WTC11 (cell line): Measurements from ENCODE around the gene DLGAP3. TPM values are rescaled to one million over a fixed set of nuclear protein-coding genes. Genes with fewer than 3 reads are reported as not detected.

Experiments used
- ATAC-seq: fragments of 200-7000 bp; cut with Tn5 transposase; 2 replicates; pipeline ENCODE4 v1.10.0; 2021; ENCODE audit warnings: mild to moderate bottlenecking, moderate library complexity
- CTCF ChIA-PET: fragments of 300-600 bp; sonication (Branson Sonifier 250); formaldehyde crosslinking; loops from one replicate; lab custom pipeline; 2021; ENCODE audit warnings: antibody characterized with exemption; lab: Charles Lee
- POLR2A ChIA-PET: fragments of 350-600 bp; sonication (Branson Sonifier 250); formaldehyde crosslinking; loops from one replicate; lab custom pipeline; 2021; ENCODE audit warnings: antibody characterized with exemption; lab: Charles Lee
- DNase-seq: peaks from one replicate; pipeline ENCODE4 v3.0.0; 2021; ENCODE audit warnings: low spot score
- H3K27ac Mint-ChIP-seq: 2 replicates; pipeline ENCODE4 v1.8.0; 2021; ENCODE audit warnings: mixed read lengths
- H3K27me3 Mint-ChIP-seq: 2 replicates; pipeline ENCODE4 v1.8.0; 2021; ENCODE audit warnings: low read depth, mild to moderate bottlenecking, moderate library complexity, mixed read lengths
- H3K36me3 Mint-ChIP-seq: 2 replicates; pipeline ENCODE4 v1.8.0; 2021; ENCODE audit warnings: mixed read lengths
- H3K4me1 Mint-ChIP-seq: 2 replicates; pipeline ENCODE4 v1.8.0; 2022; ENCODE audit warnings: mixed read lengths
- H3K4me3 Mint-ChIP-seq: 2 replicates; pipeline ENCODE4 v1.8.0; 2021; ENCODE audit warnings: mild to moderate bottlenecking, moderate library complexity, mixed read lengths
- H3K9me3 Mint-ChIP-seq: 2 replicates; pipeline ENCODE4 v1.8.0; 2021; ENCODE audit warnings: mixed read lengths
- ATF2 ChIP-seq: sonication (generic); formaldehyde crosslinking; IDR thresholded peaks from 2 replicates; pipeline ENCODE4 v1.8.1; 2022; ENCODE audit warnings: low read depth, missing genetic modification reagents, borderline replicate concordance
- GRHL2 ChIP-seq: fragments of 250-450 bp; sonication (Bioruptor Pico); IDR thresholded peaks from 2 replicates; pipeline ENCODE4 v1.8.0; 2022; ENCODE audit warnings: mild to moderate bottlenecking, moderate library complexity; ENCODE audit not compliant: insufficient replicate concordance, severe bottlenecking
- IRF2 ChIP-seq: sonication (generic); formaldehyde crosslinking; IDR thresholded peaks from 2 replicates; pipeline ENCODE4 v1.8.0; 2022; ENCODE audit warnings: low read depth, missing genetic modification reagents, borderline replicate concordance
- JUN ChIP-seq: sonication (generic); formaldehyde crosslinking; IDR thresholded peaks from 2 replicates; pipeline ENCODE4 v1.8.0; 2023; ENCODE audit warnings: mild to moderate bottlenecking, missing genetic modification reagents
- MYBL2 ChIP-seq: sonication (generic); formaldehyde crosslinking; IDR thresholded peaks from 2 replicates; pipeline ENCODE4 v1.8.1; 2023; ENCODE audit warnings: mild to moderate bottlenecking, moderate library complexity, missing genetic modification reagents
- RELA ChIP-seq: sonication (generic); formaldehyde crosslinking; IDR thresholded peaks from 2 replicates; pipeline ENCODE4 v1.8.1; 2022; ENCODE audit warnings: missing genetic modification reagents, mild to moderate bottlenecking, borderline replicate concordance
- STAT6 ChIP-seq: sonication (generic); formaldehyde crosslinking; conservative IDR thresholded peaks from 2 replicates; pipeline ENCODE4 v1.8.1; 2023; ENCODE audit warnings: mild to moderate bottlenecking, low read depth, missing genetic modification reagents, moderate library complexity
- TEAD4 ChIP-seq: sonication (generic); formaldehyde crosslinking; IDR thresholded peaks from 2 replicates; pipeline ENCODE4 v1.8.0; 2022; ENCODE audit warnings: mild to moderate bottlenecking, missing genetic modification reagents
- ZBTB21 ChIP-seq: sonication (generic); formaldehyde crosslinking; IDR thresholded peaks from 2 replicates; pipeline ENCODE4 v1.8.1; 2023; ENCODE audit warnings: mild to moderate bottlenecking, missing genetic modification reagents, borderline replicate concordance
- ZMAT4 ChIP-seq: fragments of 250-450 bp; sonication (Bioruptor Pico); IDR thresholded peaks from 2 replicates; pipeline ENCODE4 v1.9.0; 2021; ENCODE audit warnings: mild to moderate bottlenecking
- ZNF121 ChIP-seq: sonication (generic); formaldehyde crosslinking; IDR thresholded peaks from 2 replicates; pipeline ENCODE4 v1.8.0; 2023; ENCODE audit warnings: missing genetic modification reagents
- ZNF219 ChIP-seq: sonication (generic); formaldehyde crosslinking; IDR thresholded peaks from 2 replicates; pipeline ENCODE4 v1.8.0; 2023; ENCODE audit warnings: missing genetic modification reagents, mild to moderate bottlenecking, borderline replicate concordance
- ZNF232 ChIP-seq: sonication (generic); formaldehyde crosslinking; IDR thresholded peaks from 2 replicates; pipeline ENCODE4 v1.8.0; 2022; ENCODE audit warnings: mild to moderate bottlenecking, missing genetic modification reagents
- ZNF416 ChIP-seq: fragments of 250-450 bp; sonication (Bioruptor Pico); IDR thresholded peaks from 2 replicates; pipeline ENCODE4 v1.9.0; 2021; ENCODE audit warnings: mild to moderate bottlenecking, inconsistent platforms
- ZNF532 ChIP-seq: fragments of 250-450 bp; sonication (Bioruptor Pico); IDR thresholded peaks from 2 replicates; pipeline ENCODE4 v1.9.0; 2021; ENCODE audit warnings: mild to moderate bottlenecking, borderline replicate concordance
- total RNA-seq: library from RNA; stranded (reverse); gene quantifications from 3 replicates; pipeline ENCODE4 v1.2.3, GENCODE V29; 2021
- TF ChIP-seq, protein P1 (sequence below): sonication (generic); formaldehyde crosslinking; IDR thresholded peaks from 2 replicates; pipeline ENCODE4 v1.8.1; 2023; ENCODE audit warnings: mild to moderate bottlenecking, missing genetic modification reagents, borderline replicate concordance
- TF ChIP-seq, protein P2 (sequence below): sonication (generic); formaldehyde crosslinking; IDR thresholded peaks from 2 replicates; pipeline ENCODE4 v1.8.1; 2022; ENCODE audit warnings: mild to moderate bottlenecking, moderate library complexity, missing genetic modification reagents

The DLGAP3 gene
- total RNA-seq, 1 experiment from 2014 or later, result 11.3 TPM

- TF ChIP-seq ZNF219 (peak; percentile 66; the same call in 1 of the 2 replicates), ZNF416 (CRISPR knock-in tag) (no peak), ATF2 (CRISPR knock-in tag) (no peak), ZMAT4 (CRISPR knock-in tag) (no peak), MYBL2 (CRISPR knock-in tag) (0 out of 2 replicates have a peak, but pooled peaks have one; percentile 68), ZBTB21 (no peak), TEAD4 (no peak), ZNF121 (no peak), ZNF532 (CRISPR knock-in tag) (no peak), GRHL2 (no peak), RELA (CRISPR knock-in tag) (0 out of 2 replicates have a peak, but pooled peaks have one; percentile 43)
- TF ChIP-seq, protein P1, sequence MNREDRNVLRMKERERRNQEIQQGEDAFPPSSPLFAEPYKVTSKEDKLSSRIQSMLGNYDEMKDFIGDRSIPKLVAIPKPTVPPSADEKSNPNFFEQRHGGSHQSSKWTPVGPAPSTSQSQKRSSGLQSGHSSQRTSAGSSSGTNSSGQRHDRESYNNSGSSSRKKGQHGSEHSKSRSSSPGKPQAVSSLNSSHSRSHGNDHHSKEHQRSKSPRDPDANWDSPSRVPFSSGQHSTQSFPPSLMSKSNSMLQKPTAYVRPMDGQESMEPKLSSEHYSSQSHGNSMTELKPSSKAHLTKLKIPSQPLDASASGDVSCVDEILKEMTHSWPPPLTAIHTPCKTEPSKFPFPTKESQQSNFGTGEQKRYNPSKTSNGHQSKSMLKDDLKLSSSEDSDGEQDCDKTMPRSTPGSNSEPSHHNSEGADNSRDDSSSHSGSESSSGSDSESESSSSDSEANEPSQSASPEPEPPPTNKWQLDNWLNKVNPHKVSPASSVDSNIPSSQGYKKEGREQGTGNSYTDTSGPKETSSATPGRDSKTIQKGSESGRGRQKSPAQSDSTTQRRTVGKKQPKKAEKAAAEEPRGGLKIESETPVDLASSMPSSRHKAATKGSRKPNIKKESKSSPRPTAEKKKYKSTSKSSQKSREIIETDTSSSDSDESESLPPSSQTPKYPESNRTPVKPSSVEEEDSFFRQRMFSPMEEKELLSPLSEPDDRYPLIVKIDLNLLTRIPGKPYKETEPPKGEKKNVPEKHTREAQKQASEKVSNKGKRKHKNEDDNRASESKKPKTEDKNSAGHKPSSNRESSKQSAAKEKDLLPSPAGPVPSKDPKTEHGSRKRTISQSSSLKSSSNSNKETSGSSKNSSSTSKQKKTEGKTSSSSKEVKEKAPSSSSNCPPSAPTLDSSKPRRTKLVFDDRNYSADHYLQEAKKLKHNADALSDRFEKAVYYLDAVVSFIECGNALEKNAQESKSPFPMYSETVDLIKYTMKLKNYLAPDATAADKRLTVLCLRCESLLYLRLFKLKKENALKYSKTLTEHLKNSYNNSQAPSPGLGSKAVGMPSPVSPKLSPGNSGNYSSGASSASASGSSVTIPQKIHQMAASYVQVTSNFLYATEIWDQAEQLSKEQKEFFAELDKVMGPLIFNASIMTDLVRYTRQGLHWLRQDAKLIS, result no peak
- TF ChIP-seq, protein P2, sequence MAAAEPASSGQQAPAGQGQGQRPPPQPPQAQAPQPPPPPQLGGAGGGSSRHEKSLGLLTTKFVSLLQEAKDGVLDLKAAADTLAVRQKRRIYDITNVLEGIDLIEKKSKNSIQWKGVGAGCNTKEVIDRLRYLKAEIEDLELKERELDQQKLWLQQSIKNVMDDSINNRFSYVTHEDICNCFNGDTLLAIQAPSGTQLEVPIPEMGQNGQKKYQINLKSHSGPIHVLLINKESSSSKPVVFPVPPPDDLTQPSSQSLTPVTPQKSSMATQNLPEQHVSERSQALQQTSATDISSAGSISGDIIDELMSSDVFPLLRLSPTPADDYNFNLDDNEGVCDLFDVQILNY (CRISPR knock-in tag), result peak; percentile 25; the same call in 1 of the 2 replicates
Observed at GRCh38 chr1:34859446-34860200, 69.8 kb downstream of the DLGAP3 start, which contains the start of gene SMIM12 (continued).

DNA sequence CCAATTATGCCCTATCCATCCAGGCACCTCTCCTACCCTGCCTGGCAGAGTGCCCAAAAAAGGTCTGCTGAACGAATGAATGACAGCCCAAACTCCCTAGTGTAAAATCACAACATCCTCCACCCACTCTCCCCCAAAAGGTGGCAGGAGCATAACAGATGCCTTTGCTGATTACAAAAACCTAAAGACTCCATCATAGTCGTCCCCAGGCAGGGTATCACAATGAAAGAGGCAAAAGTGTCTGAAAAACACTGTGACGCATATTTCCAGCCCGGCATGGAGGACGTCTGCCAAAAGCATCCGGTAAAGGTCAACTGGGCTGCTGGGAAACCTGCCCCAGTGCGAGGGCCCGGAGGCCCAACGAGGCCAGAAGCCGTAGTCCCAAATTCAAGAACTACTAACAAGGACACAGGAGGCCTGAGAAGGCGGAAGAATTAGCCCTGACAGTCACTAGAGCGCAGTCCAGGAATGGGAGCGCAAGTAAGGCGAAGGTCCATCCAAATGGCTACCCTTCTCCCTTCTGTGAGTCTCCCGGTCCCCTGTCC, 70.5 kb downstream of the DLGAP3 start:
- CTCF ChIA-PET, result interaction anchor here (0.8 to 2.7 kb wide), 35 partner anchors 9 to 462 kb away, joined by 3 to 32 read pairs (median 5); partner anchors contain the start of genes DLGAP3, GJA4, GJB5 and TMEM35B
- TF ChIP-seq IRF2 (CRISPR knock-in tag) (no peak), STAT6 (CRISPR knock-in tag) (no peak), JUN (CRISPR knock-in tag) (no peak), ZNF232 (CRISPR knock-in tag) (no peak), ATF2 (CRISPR knock-in tag) (no peak)
- TF ChIP-seq, all 79 proteins: peak for 0
- H3K4me3 Mint-ChIP-seq, result peak overlapping the region; percentile 98
- H3K27ac Mint-ChIP-seq, result peak overlapping the region; percentile 68; the same call in 1 of the 2 replicates
- ATAC-seq (no peak; the same call in 1 of the 2 replicates), DNase-seq (no peak)
- peaks cover 13% of the 10 kb centered on the region for H3K9me3 Mint-ChIP-seq
- H3K4me1 Mint-ChIP-seq, result peaks cover 11% of the 10 kb centered on the region
- peaks cover 18% of the 10 kb centered on the region for H3K27me3 Mint-ChIP-seq
- POLR2A ChIA-PET, result interaction anchor here (0.6 kb wide), 1 partner anchor 1489 kb away, joined by 3 read pairs; no protein-coding TSS in a partner anchor
- H3K36me3 Mint-ChIP-seq, result peaks cover 22% of the 10 kb centered on the region
